NCI-H2081 treated with DMSO at 0.1 percent for 48 hours (cell line): ENCODE measurements around the gene GRK3.
"Not testable (repeated sequence)": the region's sequence is repeated elsewhere in the genome, so short reads cannot be mapped to it uniquely, and the experiment has no call there.

Source experiments
- DNase-seq: peaks from one replicate; lab custom pipeline; 2025; lab: John Stamatoyannopoulos, UW

Gene GRK3

GRCh38 chr22:25564320-25564978 is at the start of gene GRK3:
TSS of gene GRK3 (plus strand) at chr22:25564675. CDS start at chr22:25565041, 366 bp downstream.
- no peak for DNase-seq

DNA sequence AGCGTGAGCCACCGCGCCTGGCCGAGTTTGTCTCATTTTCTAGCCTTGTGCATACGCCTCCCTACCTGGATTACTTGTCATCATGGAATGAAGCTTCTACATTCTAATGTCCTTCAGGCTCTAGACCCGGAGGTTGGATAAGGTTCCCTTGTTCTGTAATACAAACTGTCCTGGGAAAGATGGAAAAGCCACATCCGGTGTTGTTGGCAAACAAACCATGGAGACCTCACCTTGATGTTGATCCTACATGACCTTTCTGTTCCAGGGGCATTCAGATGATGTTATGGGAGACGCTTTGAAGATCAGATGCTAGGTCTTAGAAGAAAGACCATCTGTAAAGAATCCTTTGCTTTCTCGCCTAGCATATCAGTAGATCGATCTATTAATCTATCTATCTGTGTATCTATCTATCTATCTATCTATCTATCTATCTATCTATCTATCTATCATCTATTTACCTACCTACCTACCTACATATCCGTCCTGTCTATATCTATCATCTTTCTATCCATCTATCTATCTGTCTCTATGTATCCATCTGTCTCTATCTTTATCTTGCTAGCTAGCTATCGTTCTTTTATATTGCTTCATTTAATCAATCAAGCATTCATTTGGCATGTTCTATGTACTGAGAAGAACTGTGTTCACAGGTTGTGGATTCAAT is 46.3 kb upstream of the GRK3 start:
- no peak for DNase-seq

- DNase-seq, result no peak
These were observed 39.1 kb upstream of the GRK3 start for GRCh38 chr22:25525376-25525775.

GRCh38 chr22:25525804-25526584 is 38.5 kb upstream of the GRK3 start:
- not testable (repeated sequence) for DNase-seq

DNA sequence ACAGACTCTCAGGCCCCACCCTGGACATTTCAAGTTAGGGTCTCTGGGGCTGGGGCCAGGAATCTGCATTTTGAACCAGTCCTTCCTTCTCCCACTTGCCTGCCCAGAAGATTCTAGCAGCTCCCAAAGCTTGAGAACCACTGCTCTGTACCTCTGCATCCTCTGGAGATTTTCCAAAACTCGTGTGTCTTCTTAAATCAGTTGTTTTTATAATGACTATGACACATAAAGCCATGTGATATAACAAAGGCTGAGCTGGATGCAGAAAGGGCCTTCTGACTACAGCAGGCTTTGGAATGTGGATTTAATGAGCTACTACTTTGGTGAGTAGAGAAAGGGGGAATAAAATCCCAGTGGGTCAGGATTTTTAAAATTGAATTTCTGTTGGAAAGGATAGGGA is 37.5 kb upstream of the GRK3 start:
- DNase-seq, result not testable (repeated sequence)

DNA sequence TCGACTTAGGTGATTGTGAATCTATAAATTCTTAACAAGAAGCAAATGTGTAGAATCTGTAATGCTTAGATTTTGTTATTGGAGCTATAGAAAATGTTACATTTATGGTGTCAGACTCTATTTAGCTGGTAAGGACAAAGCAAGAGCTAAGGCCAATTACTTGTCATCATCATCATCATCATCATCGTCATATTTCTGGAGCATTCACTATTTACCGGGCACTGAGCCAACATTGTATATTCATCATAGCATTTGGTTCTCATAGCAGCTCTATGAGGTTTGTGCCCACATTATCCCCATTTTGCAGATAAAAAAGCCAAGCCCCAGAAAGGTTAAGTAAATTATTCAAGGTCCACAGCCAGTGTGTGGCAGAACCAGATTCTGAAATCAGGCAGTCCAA is 36.4 kb upstream of the GRK3 start:
- DNase-seq, result not testable (repeated sequence)

- DNase-seq, result not testable (repeated sequence)
These were observed 35.4 kb upstream of the GRK3 start for GRCh38 chr22:25529059-25529458.

DNA sequence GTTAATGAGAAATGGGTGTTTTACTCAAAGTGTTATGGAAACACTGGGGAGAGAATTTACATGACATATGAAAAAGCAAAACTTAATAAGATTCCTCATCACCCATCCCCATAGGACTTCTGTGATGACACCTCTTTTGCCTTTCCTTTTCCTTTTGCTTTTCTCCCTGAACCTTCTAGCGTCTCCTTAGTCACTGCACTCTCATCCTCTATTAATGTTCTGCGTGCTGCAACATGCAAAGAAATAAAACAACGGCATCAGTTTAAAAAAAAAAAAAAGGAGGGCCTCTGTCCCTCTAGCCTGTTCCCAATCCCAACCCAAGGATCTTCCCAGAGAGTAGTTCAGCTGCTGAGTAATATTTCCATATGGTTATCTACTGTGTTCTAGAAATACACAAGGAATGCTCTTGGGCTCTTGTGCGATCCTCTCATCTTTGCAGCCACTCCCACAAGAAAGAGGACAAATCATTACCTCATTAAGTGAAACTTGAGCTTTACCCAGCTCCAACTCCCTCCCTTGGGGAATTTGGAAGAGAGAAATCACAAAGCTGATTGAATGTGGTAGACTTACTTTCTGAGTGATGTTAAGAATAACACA is 34.8 kb upstream of the GRK3 start:
- DNase-seq, result not testable (repeated sequence)

GRCh38 chr22:25531677-25532076 is 32.8 kb upstream of the GRK3 start:
- not testable (repeated sequence) for DNase-seq

DNA sequence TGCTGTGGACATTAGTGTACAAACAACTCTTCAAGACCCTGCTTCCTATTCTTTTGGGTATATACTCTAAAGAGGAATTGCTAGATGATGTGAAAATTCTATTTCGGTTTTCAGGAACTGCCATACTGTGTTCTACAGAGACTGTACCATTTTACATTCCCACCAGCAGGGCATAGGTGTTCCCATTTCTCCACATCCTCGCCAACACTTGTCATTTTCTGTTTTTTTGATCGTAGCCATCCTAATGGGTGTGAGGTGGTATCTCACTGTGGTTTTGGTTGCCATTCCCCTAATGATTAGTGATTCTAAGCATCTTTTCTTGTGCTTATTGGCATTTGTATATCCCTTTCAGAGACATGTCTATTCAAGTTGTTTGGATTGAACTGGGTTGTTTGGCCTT is 29.8 kb upstream of the GRK3 start:
- DNase-seq, result no peak

- DNase-seq, result no peak
These were observed 27.9 kb upstream of the GRK3 start for GRCh38 chr22:25536589-25536988.

- no peak for DNase-seq
These were observed 24.1 kb upstream of the GRK3 start for GRCh38 chr22:25540166-25540907.

- no peak for DNase-seq
These were observed 23.4 kb upstream of the GRK3 start for GRCh38 chr22:25540908-25541660.

DNA sequence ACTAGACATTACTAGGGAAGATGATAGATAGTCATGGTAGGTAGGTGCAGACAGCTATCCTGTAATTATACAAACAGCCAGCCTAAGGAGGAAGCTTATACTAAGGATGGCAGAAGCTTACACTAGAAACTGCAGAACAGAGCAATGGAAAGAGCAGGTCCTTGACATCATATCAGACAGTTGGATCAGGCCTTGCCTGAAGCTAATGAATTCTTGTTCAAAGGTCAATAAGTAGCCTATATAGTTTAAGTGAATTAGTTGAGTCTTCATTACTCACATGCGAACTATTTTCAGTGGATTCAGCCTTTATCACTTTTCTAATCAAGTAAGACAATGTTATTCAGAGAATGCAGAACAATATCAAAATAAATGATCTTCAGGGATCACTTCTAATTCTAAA is 22.3 kb upstream of the GRK3 start:
- no peak for DNase-seq

GRCh38 chr22:25542720-25543402 is 21.6 kb upstream of the GRK3 start:
- DNase-seq, result no peak

DNA sequence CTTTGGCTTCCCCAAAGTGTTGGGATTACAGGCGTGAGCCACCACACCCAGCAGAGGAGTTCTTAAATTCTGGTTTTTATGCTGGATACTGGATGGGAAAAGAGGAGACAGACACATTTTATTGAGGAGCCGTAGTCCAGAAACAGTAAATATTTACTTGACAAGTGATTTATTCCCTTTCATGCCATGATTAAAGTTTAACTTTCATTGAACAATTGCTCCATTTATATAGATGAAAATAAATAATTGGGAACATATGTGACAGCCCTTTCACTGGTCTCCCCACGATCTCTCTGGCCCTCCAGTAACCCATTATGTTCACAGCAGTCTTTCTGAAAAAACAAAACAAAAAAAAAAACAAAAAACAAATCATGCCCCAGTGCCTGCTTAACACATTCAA is 19.3 kb upstream of the GRK3 start:
- DNase-seq, result no peak

- no peak for DNase-seq
These were observed 18.8 kb upstream of the GRK3 start for GRCh38 chr22:25545672-25546071.

- DNase-seq, result no peak
These were observed 18.2 kb upstream of the GRK3 start for GRCh38 chr22:25546242-25546641.

- DNase-seq, result no peak
These were observed 17.7 kb upstream of the GRK3 start for GRCh38 chr22:25546751-25547150.

GRCh38 chr22:25548866-25549464 is 15.5 kb upstream of the GRK3 start:
- no peak for DNase-seq
